Stimulated activated CD8-positive, alpha-beta memory T cell treated with anti-CD3 and anti-CD28 coated beads, Interleukin-4, amount 100 ng/mL, for 4 hours (primary cell): ENCODE measurements around the gene ATP6V1G1.
"Not testable (repeated sequence)": the region's sequence is repeated elsewhere in the genome, so short reads cannot be mapped to it uniquely, and the experiment has no call there.

Experiments
- DNase-seq, 2 donors: peaks; one replicate each; pipeline ENCODE4 v3.0.0-alpha.2; 2020; ENCODE audit warnings: low read depth in 2 of 2, low spot score in 1 of 2

The ATP6V1G1 gene

DNA sequence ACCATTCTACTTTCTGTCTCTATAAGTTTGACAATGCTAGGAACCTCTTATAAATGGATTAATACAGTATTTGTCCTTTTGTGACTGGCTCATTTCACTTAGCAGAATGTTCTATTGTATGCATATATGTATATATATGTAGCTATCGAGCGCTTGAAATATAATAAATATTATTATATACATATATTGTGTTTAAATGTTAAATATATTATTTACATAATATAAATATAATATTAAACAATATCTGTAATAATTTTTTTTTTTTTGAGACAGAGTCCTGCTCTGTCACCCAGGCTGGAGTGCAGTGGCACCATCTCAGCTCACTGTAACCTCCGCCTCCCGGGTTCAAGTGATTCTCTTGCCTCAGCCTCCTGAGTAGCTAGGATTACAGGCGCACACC, 9.4 kb upstream of the ATP6V1G1 start:
- DNase-seq = not testable (repeated sequence)

DNA sequence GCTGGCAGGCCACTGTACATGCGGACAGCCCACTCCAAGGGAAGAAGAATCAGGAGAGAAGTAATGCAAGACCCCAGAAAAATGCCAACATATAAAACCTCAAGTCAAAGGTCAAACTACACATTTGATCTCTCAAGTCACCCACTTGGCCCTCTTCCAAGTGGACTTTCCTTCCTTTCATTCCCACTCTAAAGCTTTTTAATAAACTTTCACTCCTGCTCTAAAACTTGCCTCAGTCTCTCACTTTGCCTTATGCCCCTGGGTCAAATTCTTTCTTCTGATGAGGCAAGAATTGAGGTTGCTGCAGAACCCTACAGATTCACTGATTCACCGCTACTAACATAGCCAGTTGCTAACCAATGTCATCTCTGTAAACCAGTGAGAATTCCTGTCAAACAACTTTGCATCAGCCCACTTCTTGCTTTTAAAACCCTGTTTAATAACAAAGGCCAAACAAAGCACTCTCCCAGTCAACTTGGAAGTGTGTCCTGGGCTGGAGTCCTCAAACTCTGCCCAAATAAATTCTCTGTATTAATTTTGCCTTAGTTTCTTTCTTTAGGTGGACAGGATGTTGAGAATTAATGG, 6.9 kb upstream of the ATP6V1G1 start:
- no peak for DNase-seq

DNA sequence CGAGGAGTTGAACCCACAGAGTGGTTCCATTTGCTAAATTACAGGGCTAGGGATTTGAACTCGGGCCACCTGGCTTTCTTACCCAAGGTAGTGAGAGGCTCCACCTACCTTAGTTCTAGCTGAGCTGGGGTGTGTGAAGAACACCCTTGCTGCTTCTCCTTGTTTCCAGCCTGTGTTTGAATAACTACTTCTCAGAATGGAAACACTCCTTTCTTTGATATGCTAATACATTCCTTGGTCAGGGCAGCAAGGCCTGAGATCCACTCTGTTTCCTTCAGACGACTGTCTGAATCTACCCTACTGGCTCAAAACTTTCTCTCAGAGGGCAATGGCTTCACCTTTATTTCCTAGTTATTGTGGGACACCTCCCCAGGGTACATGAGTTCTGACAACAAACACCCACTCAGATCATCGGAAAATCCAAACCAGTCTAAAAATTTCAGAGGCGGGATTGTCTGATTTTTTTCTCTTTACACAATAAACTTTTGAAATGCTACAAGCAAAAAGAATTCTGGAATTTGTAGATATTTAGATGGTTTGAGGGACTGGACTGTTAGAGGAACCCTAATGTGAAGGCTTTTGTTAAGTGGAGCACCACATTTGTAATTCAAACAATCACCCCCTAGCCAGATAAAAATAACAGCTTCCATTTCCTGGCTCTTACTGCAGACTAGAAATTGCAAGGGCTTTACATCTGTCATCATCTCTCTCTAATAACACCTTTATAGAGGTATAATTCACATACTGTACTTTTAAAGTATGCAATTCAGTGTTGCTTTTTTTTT, 4.0 kb upstream of the ATP6V1G1 start:
- no peak for DNase-seq

DNA sequence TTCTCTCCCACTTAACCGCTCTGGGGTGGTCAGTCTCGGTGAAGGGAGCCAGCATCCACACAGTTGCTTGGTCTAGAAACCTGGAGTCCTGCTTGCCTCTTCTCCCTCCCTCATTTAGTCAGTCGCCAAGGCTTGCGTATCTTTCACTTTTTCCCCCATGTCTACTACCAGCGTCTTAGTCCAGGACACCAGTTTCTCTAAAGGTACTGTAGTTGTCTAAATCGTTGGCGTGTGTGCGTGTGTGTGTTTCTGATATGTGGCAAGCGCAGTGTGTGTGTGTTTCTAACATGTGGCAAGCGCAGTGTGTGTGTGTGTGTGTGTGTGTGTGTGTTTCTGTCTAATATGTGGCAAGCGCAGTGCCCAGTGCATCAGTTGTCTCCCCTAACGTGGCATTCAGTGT, 641 bp downstream of the ATP6V1G1 start:
- no peak for DNase-seq

DNA sequence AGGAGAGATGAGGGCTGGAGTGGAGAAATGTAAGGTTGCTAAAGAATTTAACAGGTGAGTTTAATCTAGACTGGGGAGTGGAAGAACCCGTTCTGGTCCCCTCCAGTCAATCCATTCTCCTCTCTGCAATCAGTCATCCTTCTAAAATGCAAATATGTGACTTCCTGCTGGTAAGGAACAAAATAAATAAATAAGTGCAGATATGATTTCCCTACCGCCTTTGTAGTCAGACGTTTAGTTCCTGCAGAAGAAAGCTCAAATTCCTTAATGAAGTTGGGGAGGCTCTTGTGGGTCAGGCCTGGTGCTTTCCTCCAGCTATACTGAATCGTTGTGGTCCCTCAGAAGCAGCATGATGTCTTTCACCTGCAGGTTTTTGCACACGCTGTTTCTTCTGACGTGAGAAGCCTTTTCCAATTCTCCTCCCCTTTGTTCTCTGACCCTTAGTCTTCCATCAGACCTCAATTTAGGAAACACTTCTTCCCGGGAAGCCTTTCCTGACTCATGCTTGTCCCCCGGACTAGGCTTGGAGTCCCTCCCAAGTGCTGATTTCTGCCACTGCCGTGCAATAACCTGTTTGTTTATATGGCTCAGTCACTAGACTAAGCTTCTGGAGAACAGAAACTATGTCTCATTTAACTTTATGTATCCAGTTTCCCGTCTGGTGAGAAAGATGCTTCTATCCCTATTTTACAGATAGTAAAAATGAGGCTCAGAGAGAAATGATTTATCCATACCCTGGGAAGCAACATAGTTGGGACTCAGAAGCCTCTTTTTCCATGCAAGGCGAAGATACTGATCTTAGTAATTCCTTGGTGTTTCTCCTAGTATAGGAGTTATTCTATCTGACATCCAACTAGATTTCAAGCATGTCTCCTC, 1.3 kb downstream of the ATP6V1G1 start:
- no peak for DNase-seq

DNA sequence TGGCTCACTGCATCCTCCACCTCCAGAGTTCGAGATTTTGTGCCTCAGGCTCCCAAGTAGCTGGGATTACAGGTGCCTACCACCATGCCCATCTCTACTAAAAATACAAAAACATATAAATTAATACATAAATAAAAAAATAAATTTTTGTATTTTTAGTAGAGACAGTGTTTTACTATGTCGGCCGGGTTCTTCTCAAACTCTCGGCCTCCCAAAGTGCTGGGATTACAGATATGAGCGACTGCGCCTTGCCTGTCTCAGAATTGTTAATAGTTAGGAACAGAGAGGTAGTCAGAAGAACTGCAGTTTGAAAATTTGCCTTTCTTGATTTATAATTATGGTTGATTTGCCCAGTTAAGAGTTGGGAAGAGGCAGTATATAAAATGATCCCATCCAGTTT, 2.8 kb downstream of the ATP6V1G1 start:
- no peak for DNase-seq

DNA sequence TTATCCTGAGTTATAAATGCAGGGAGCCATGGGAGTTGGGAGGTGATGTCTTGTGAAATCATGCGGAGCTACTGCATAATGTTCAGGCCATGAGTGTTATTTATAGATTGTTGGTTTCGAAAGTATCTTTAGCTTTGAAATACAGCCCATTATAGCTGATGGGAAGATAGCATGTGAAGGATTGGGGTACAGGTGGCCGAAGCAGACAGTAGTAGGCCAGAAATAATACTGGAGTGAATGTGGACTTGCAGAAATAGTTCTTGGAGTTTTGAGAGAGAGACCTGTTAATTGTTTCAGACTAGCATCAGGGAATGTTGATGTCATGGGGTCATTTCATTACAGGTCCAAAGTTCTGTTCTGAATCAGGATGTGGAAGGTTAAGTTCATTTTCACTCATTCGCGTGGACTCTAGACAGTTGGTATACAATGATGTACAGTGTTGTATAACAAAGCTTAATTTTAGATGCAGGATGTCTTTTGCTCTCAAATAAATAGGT, 3.8 kb downstream of the ATP6V1G1 start:
- no peak for DNase-seq

DNA sequence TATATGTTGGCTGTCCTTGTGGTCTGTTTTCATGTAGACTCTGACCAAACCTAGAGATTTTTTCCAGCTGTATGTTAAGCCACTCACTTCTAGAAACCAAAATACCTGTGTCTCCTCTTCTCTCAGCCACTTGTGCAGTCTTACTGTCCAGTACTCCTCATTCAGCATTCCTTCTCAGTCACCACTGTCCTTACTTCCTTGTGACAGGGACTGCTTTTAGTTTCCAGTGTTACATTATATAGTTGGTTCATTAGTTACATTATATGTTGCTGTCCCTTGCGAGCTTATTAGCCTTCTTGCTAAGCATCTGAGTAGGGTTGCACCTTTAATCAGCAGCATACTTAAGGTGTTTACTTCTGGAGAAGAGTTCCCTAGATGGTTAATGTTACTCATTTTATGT, 4.3 kb downstream of the ATP6V1G1 start:
- no peak for DNase-seq

DNA sequence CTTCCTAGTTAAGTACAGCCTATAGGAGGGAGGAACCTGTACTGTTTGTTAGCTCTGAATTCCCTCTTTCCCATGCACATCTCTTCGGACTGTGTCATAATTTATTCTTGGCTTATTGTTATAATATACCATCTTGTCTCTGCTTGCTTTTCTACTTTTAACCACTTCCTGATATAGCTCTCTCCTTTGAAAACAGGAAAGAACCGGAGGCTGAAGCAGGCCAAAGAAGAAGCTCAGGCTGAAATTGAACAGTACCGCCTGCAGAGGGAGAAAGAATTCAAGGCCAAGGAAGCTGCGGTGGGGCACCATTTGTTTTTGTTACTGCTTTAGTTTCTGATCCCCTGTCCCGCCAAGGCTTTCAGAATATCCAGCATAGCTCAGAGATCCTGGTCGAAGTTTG, 4.8 kb downstream of the ATP6V1G1 start:
- no peak for DNase-seq

DNA sequence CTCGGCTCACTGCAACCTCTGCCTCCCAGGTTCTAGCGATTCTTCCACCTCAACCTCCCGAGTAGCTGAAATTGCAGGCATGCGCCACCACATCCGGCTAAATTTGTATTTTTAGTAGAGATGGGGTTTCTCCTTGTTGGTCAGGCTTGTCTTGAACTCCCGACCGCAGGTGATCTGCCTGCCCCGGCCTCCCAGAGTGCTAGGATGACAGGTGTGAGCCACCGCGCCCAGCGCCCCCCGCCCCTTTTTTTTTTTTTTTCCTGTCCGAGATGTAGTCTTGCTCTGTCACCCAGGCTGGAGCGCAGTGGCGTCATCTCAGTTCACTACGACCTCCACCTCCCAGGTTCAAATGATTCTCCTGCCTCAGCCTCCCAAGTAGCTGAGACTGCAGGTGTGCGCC, 6.6 kb downstream of the ATP6V1G1 start:
- no peak for DNase-seq

DNA sequence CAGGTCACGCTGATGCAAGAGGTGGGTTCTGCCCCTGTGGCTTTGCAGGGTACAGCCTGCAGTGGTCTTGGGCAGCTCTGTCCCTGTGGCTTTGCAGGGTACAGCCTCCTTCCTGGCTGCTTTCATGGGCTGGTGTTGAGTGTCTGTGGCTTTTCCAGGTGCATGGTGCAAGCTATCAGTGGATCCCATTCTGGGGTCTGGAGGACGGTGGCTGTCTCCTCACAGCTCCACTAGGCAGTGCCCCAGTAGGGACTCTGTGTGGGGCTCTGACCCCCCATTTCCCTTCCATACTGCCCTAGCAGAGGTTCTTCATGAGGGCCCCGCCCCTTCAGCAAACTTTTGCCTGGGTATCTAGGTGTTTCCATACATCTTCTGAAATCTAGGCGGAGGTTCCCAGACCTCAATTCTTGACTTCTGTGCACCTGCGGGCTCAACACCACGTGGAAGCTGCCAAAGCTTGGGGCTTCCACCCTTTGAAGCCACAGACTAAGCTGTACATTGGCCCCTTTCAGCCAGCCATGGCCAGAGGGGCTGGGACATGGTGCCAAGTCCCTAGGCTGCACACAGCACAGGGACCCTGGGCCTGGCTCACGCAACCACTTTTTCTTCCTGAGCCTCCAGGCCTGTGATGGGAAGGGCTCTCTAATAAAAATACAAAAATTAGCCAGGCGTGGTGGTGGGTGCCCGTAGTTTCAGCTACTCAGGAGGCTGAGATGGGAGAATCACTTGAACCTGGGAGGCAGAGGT, 13.1 kb downstream of the ATP6V1G1 start:
- not testable (repeated sequence) for DNase-seq

DNA sequence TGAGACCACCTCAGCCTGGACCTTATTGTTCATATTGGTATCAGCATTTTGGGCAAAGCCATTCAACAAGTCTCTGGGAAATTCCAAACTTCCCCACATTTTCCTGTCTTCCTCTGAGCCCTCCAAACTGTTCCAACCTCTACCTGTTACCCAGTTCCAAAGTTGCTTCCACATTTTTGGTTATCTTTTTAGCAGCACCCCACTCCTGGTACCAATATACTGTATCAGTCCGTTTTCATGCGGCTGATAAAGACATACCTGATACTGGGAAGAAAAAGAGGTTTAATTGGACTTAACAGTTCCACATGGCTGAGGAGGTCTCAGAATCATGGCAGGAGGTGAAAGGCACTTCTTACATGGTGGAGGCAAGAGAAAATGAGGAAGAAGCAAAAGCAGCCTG, 14.2 kb downstream of the ATP6V1G1 start:
- not testable (repeated sequence) for DNase-seq

DNA sequence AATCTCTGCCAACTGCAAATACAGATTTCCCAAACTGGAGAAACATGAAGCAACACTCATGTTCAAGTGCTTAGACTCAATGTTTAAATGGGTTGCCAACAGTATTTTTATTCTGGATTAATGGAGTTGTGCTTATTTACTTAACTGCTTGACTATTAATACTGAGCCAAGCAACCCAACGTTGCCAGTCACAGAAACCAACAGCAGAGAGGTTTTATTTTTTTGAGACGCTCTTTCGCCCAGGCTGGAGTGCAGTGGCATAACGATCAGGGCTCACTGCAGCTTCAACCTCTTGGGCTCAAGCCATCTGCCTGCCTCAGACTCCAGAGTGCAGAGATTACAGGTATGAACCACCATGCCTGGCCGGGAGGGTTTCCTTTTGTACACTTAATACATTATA, 15.1 kb downstream of the ATP6V1G1 start:
- DNase-seq = no peak

DNA sequence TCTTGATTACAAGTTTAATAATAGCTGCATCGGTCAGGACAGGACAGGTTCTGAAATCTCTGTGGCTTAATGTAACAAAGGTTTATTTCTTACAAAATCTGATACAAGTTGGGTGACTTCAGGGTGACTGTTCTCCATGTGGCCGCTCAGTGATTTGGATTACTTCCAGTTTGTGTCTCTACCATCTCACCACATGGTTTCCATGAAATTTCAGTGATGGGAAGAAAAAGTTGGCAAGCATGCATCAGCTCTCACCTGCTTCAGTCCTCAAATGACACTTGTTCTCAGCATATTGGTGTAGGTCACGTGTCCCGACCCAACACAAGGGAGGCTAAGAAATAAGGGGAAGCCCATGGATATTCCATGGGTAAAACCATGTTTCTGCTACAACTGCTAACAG, 15.7 kb downstream of the ATP6V1G1 start:
- no peak for DNase-seq

DNA sequence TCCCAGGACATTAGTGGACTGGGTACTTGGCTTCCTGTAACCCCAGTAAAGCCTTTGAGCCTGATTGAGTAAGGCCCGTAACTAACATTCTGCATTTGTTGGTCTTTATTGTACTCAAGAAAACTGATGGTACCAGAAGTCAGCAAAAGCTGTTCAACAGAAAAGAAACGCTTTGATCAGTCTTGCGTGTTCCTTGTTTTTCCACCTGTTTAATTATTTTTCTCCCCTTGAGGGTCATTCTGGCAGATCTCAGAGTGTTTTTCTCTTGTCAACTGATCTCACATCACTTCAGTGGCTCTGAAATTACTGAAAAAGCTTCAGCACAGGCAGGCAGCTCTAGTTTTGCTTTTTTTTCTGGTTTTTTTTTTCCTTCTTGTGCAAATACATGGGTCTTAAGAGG, 17.4 kb downstream of the ATP6V1G1 start:
- no peak for DNase-seq

DNA sequence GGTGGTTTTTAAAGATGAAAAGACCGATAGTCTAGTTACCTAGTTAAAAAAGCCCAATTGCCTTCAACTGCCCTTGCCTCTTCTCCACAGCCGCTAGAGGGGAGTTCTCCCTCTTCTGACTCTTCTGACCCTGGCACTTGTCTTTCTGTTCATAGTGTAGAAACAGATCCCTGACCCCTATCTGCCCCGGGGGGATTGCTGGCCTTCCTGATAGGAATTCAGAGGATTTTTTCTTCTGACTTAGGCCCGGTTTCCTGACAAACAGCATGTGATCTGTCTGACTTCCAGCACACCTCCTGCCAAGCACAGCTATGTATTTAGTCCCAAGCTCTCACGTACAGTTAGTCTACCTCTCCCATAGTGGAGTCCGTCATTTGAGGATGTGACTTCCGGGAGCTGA, 18.5 kb downstream of the ATP6V1G1 start:
- DNase-seq = no peak

DNA sequence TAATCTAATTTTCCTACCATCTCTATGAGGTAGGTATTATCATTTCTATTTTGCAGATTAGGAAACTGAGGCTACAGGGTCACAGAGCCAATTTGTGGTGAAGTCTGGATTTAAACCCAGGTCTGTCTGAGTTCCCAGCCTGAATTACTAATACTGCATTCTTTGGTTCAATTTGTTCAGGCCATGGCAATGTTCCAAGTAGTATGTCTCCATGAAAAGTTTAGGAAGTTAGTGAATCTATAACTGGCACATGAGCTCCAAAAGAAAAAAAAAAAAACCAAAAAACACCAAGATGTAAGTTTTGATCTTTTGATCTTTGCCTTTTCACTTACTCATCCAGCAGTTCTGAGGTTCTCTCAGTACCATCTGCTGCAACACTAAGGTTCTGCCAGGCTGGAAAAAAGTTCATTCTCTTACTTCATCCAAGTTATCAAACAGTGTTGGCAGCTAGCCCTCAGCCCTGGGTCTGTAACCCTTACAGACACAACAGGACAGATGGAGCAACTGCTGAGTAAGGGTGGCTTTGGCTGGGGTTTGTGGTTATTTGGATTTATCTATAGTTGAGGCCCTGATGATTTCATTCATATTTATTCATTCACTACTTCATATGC, 19.1 kb downstream of the ATP6V1G1 start:
- no peak for DNase-seq

DNA sequence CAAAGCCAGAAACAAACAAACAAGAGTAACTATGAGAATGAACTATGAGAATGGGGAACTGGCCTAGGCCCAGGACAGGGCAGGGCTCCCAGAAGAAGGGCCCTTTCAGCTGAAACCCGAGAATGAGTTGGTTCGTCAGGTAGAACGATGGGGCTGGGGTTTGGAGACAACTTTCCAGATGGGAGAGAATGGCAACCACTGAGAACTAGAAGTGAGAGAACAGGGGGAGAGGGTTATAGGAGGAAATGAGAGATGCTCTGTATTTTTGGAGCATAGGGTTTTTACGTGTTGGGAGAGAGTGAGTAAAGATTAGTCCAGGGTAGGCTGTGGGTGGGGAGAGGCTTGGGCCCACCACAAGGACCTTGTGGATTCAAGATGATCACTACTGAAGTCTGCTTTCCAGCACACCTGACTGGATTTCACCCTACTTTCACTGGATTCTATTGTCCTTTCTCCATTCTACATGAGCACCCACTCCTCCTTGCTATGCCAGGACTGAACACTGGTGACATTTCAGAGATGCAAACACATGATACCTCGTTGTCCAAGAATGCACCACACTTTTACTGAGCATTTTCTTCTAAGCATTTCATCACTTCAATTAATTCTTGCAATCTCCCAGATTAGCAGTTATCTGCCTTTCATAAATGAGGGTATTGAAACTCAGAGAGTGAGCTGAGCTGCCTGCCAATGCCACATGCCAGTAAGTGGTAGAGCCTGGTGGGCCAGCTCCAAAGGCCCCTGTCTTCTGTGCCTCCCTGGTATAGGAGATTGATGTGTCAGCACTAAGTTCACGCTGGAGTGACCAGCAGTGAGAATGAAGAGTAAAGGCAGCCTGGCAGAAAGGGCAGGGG, 20.3 kb downstream of the ATP6V1G1 start:
- no peak for DNase-seq

DNA sequence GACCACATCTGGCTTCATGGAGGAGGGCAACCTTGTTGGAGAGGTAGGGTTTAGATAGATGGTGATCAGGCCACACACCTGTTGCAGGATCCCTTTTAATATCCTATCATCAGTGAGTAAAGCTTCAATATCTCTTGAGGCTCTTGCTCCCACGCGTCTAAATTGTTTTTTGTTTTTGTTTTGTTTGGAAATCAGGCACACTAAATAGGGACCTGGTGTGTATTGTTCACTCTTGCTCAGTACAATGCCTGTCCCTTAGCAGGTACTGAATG, 20.9 kb downstream of the ATP6V1G1 start:
- DNase-seq = no peak
